MM.1S (cell line): Measurements from ENCODE around the gene TARS1.

Source experiments
- CTCF ChIP-seq: fragments of 300-600 bp; sonication (generic); IDR thresholded peaks from 2 replicates; pipeline ENCODE4 v1.5.1; 2016; ENCODE audit warnings: antibody characterized with exemption, low read length, mixed read lengths
- EZH2 ChIP-seq: fragments of 300-600 bp; sonication (generic); optimal IDR thresholded peaks from 2 replicates; pipeline ENCODE3; 2017; ENCODE audit warnings: low read depth, mild to moderate bottlenecking, antibody characterized with exemption, low read length, mixed read lengths
- EZH2phosphoT487 ChIP-seq: fragments of 300-600 bp; sonication (generic); IDR thresholded peaks from 2 replicates; pipeline ENCODE4 v1.6.1; 2018; ENCODE audit warnings: antibody characterized with exemption, low read length

- TF ChIP-seq CTCF: no peak
- no peak for TF ChIP-seq EZH2
- TF ChIP-seq EZH2phosphoT487: no peak
Observed at GRCh38 chr5:33448118-33448517, 7.4 kb downstream of the TARS1 start.
